GM10847 (cell line): Measurements from ENCODE around the gene TCOF1.

Experiments
- POLR2A ChIP-seq: IDR thresholded peaks from 2 replicates; pipeline ENCODE4 v1.6.1; 2011; ENCODE audit not compliant: insufficient read length; ENCODE audit errors: extremely low read depth

Gene TCOF1

DNA sequence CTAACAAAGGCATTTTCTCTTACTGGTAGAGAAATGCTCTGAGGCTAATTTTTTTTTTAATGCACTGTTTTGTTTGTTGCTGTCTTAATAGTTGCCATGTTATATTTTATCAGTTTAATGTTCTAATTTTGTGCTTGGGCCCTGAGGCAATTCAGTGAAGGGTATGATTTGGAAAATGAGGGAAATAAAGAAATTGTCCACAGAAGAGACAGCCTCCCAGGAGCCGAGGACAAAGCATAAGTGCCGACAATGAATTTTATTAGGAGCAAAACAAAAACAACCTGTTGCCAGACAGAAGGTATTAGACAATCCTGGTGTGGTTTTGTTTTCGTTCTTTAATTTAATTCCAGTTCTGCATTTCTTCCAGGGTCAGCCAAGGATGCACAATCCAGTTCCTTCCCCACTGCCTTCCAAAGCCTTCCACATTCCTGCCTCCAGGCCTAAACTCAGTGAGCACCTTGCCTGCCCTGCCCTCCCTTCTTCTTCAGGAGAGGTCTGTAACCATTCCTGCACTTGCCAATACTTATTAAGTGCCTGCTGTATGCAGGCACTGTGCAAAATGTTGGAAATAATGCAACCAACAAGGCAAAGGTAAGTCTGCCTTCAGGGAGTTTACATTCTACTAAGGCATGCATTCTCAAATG is 4.3 kb upstream of the TCOF1 start:
- TF ChIP-seq POLR2A, result no peak

DNA sequence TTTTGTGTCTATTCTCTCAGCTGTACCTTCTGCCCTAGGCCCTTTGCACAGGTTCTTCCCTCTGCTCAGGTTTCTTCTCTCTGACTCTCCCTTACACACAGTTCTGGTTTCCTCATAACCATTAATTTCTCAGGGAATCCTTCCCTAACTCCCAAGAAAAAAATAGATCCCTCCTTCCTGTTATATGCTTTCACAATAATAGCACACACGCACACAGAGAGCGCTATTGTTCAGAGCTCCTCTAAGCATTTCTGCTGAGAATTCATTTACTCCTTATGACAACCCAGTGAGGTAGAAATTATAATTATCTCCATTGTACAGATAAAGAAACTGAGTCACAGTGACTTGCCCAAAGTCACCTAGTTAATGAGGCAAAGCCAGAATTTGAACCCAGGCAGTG is 1.7 kb upstream of the TCOF1 start:
- no peak for TF ChIP-seq POLR2A

DNA sequence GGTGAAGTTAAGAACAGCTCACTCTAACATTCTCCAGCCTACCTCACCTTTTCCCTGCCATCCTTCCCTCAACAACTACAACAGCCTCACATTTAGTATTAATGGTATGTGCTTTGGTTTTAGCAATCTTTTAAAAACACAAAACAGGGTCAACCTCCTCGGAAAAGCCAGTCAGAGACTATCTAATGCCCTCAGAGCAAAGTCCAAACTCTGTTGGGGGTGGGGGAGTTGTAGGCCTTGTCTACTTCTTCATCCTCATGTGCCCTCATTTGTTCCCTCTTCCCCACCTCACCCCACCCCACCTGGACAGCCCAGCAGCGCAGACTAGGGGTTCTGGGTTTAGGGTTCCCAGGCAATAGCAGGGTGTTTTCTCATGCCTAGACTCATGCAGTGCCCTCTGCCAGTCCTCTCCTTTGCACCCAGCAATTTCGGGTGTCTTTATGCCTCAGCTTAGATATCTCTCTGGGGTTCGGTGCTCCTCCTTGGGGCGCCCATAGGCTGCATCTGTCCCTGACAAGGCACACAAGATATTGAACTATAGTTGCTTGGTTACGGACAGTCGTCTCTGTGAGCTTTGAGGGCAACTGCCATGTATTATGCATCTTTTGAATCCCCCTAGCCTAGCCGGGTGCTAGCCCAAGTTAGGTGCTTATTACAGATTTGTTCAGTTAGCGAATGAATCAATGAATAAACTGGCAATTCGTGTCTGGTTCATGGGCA is 762 bp upstream of the TCOF1 start:
- no peak for TF ChIP-seq POLR2A

DNA sequence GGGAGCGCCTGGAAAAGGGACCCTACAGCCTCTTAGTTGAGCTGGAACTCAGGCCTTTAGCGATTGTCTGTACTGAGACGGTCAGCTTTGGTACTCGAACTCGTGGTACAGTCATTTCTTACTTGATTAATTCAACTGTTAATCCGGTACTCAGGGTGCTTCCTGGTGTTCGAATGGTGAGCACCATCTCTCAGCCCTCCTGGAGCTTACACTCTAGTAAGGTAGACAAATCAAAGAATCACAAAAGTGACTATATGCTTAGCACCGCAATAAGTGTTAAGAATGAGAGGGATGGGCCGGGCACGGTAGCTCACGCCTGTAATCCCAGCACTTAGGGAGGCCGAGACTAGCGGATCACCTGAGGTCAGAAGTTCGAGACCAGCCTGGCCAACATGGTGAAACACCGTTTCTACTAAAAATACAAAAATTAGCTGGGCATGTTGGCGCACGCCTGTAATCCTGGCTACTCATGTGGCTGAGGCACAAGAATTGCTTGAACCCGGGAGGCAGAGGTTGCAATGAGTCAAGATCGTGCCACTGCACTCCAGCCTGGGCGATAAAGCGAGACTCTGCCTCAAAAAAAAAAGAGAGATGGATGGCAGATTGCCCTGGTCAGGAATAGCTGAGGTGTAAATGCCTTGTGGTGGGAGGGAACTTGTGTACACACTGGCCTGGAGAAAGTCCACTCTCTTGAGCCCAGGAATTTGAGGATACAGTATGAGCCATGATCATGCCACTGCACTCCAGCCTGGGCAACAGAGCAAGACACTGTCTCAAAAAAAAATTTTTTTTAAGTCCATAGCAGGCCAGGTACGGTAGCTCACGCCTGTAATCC is 981 bp downstream of the TCOF1 start:
- TF ChIP-seq POLR2A, result no peak

DNA sequence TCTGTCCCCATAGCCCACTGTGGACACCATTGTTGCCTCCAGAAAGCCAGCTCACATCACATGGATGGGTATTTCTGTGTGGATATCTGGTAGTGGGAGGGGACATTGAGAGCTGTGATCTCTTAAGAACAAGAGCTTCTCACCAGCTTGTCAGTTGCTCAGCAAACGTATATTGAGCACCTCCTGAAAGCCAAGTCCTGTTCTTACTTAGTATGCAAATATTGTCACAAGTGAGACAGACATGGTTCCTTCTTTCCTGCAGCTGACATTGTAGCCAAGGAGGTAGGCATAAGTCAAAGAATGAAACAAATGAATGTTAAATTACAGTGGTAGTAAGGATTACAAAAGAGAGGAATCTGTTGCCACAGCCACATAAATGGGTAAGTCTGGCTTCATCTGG is 3.8 kb downstream of the TCOF1 start:
- TF ChIP-seq POLR2A, result no peak

DNA sequence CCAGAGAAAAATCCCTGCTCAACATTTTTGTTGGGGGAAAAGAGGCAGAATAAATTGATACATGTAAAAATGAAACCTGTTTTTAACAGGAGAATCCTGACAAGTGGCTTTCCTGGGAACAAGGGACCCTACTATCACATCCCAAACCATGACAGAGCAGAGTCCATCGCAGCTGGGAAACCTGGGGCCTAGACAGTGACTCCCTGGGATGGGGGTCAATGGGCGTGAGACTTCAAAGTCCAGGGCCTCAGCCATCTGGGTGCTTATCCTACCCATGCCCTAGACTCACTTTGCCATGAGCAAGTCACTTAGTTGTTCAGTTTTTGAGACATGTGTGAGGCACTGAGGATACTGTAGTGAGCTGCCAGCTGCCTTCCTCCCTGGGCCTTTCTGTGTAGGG is 5.7 kb downstream of the TCOF1 start:
- no peak for TF ChIP-seq POLR2A

DNA sequence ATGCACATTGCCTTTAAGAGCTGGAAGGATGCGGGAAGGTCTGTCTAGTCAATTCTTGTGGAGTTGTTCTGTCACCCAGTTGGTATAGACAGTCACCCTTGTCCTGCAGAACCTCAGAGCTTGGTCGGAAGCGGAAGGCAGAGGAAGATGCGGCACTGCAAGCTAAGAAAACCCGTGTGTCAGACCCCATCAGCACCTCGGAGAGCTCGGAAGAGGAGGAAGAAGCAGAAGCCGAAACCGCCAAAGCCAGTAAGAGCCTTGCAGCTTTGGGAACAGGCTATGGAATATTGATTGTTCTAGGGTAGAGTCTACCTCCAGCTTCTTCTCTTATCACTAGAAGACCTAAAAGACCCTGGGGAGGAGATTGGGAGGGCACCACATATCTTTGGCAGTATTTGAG is 6.5 kb downstream of the TCOF1 start:
- no peak for TF ChIP-seq POLR2A

DNA sequence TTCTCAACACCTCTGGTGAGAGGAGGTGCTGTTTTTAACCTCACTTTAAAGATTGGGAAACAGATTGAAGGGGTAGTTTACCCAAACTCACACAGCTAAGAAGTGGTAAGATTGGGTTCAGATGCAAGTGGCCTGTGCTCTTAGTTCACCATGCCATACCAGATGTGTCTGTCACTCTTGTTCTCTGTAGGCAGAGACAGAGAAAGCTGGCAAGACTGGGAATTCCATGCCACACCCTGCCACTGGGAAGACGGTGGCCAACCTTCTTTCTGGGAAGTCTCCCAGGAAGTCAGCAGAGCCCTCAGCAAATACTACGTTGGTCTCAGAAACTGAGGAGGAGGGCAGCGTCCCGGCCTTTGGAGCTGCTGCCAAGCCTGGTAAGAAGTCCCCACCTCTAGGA is 11.0 kb downstream of the TCOF1 start:
- TF ChIP-seq POLR2A, result no peak

DNA sequence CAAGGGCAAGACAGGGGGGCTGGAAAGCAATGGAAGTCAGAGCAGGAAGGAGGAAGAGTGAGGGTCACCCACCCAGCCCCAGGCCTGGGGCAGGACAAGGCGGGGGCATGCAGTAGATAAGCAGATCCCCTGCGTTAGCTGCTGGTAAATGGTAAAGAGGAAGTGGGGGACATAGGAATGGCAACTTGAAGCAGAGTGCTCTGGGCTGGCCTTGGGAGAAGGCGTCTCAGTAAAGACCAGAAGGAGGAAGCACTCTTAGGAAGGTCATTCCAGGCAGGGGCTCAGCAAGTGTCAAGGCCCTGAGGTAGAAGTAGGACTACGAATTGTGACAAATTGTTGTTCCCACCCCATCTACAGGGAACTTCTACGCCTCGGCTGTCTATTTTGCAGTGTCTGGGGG is 15.1 kb downstream of the TCOF1 start:
- no peak for TF ChIP-seq POLR2A

DNA sequence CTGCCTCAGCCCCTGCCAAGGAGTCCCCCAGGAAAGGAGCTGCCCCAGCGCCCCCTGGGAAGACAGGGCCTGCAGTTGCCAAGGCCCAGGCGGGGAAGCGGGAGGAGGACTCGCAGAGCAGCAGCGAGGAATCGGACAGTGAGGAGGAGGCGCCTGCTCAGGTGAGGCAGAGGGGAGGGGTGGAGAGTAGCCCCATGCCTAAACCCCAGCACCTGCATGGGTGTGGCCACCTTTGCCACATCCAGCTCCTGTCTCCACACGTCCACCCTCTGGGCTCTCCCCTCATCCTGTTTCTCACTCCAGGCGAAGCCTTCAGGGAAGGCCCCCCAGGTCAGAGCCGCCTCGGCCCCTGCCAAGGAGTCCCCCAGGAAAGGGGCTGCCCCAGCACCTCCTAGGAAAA is 17.2 kb downstream of the TCOF1 start:
- TF ChIP-seq POLR2A, result no peak

DNA sequence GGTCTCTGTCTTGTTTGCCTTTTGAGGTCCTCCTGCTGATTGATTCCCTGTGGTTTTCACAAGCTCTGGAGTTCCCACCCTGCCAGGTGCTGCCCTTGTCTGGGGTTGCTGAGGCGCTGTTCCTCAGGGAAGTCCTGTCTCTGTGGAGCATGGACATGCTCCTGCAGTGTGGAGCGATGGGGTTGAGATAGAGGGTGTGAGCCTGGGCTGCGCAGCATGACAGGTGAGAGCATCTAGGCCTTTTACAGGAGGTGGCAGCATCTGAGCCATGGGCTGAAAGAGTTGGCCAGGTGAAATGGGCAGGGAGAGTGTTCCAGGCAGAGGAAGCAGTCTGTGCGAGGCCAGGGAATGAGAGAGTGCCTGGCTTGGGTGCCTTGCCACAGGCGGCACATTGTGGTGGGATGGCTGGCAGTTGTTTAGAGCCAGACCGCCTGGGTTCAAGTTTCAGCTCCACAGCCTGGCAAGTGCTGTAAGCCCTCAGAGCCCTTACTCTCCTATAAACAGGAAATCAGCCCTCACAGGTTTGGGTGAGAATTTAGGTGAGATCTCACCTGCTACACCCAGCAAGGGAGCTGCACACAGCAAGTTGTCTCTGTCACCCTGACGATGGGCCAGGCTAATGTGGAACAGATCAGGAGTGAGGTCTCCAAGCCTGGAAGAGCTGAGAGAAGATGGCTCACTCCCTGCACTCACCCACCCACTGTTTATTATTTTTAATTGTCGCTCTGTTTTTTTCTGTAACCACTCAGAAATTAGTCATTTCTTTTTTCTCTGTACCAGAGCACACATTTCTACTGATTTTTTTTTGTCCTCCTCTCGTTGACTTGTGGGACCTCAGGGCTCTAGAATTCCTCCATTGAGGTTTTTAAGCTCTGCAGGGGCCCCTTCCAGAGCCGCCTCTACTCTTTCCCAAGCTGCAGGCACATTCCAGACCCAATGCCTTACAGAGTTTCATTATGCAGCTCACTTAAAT is 19.6 kb downstream of the TCOF1 start:
- no peak for TF ChIP-seq POLR2A

DNA sequence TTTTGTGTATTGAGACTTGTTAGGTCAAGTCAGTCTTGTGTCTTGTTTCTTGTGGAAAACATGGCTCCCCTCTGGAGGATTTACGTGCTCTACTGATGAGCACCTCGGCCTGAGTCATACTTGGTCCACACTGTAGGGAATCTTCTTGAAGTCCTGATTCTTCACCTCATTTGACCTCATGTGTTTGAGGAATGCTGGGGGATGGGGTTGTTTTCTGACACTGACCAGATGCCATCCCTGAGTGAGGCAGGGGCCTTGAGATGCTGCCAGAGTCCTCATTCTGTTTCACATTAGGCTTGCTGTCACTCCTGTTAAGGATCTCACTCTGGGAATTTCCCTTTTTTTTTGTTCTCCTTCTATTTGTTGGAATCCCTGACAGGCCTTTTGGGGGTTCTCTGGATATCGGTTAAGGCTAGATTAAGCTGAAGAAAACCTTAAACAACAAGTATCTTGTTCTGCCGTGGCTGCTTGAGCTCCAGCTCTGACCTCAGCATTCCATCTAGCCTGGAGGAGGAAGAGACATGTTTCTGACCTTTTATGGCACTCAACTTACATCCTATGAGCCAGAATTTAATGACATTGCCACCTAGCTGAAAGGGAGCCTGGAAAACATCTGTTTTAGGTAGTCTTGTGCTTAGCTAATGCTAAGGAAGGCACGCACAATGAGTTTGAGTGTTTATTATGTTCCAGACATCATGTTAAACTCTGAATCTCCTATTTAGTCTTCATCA is 20.6 kb downstream of the TCOF1 start:
- no peak for TF ChIP-seq POLR2A

DNA sequence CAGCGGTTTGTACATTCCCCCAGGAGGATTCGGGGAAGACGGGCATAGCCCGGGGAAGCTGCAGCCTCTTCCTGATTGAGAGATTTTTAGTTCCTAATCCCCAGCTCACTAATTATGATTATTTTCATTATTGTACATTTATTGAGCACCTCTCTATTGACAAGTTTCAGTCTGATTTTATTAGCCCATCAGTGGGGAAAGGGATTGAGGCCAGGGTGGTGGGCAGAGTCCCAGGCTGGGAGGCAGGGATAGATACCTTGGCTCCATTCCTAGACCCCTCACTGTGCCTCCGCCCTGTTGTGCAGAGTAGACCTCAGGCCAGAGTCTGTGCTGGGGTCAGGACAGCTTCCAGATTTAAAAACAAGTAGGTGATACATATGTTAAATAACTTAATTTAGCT is 27.2 kb downstream of the TCOF1 start:
- no peak for TF ChIP-seq POLR2A
